Esophagus (tissue), 2 donors: ENCODE data around the gene ARHGAP30. TPM values are rescaled to one million over a fixed set of nuclear protein-coding genes. Genes with fewer than 3 reads are reported as not detected.

ENCODE experiments used
- H3K27ac ChIP-seq, 2 donors: one replicate each; pipeline ENCODE4 v1.5.1; 2013; ENCODE audit warnings: low read depth in 2 of 2, mild to moderate bottlenecking in 2 of 2, inconsistent platforms in 1 of 2, low read length in 1 of 2, moderate library complexity in 1 of 2
- H3K27me3 ChIP-seq, 2 donors: one replicate each; pipeline ENCODE4 v1.6.1; 2013; ENCODE audit warnings: low read length in 2 of 2, control low read depth in 1 of 2, mild to moderate bottlenecking in 1 of 2; ENCODE audit not compliant: insufficient read depth in 2 of 2, control insufficient read depth in 1 of 2
- H3K36me3 ChIP-seq, 2 donors: one replicate each; pipeline ENCODE4 v1.6.1; 2013; ENCODE audit warnings: low read length in 1 of 2; ENCODE audit not compliant: control insufficient read depth in 2 of 2, insufficient read depth in 2 of 2
- H3K4me1 ChIP-seq, 2 donors: one replicate each; pipeline ENCODE4 v1.6.1; 2013; ENCODE audit warnings: low read length in 1 of 2; ENCODE audit not compliant: control insufficient read depth in 2 of 2, insufficient read depth in 2 of 2
- H3K4me3 ChIP-seq, 2 donors: one replicate each; pipeline ENCODE4 v1.5.1; 2013; ENCODE audit warnings: low read length in 2 of 2, mild to moderate bottlenecking in 2 of 2, low read depth in 1 of 2, moderate library complexity in 1 of 2
- H3K9me3 ChIP-seq, 2 donors: one replicate each; pipeline ENCODE4 v1.6.1; 2013; ENCODE audit warnings: mild to moderate bottlenecking in 2 of 2, low read depth in 1 of 2, low read length in 1 of 2, moderate library complexity in 1 of 2; ENCODE audit not compliant: control insufficient read depth in 2 of 2, insufficient read depth in 1 of 2
- WGBS, 2 donors: extraction: QIAGEN DNeasy Blood & Tissue Kit; methylation state at CpG; one replicate each; pipeline ENCODE4 v1.1.7; 2013; 5-methylcytosine and 5-hydroxymethylcytosine counted together
- polyA plus RNA-seq, 2 donors: library from polyadenylated mRNA; stranded (reverse); fragments of 200-250 nt; gene quantifications; one replicate each; pipeline ENCODE4 v1.2.3, GENCODE V29; 2013
- donor health status: healthy with polysubstance abuse.
- donor health status: Bipolar disorder and iron deficiency.

ARHGAP30 gene
- polyA plus RNA-seq, 2 donors: 7.9 to 9.5 TPM

DNA sequence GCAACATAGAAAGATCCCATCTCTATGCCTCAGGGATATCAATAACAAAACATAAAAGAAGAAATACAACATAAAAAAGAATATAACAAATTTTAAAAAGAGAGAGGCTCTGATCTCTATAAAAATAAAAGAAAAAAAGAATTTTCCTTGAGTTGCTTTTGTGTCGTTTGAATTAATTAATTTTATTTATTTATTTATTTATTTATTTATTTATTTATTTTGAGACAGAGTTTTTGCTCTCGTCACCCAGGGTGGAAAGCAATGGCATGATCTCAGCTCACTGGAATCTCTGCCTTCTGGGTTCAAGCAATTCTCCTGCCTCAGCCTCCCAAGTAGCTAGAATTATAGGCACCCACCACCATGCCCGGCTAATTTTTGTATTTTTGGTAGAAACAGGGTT, 57.3 kb downstream of the ARHGAP30 start:
- peaks cover 0 to 2% of the 10 kb centered on the region in 2 donors for H3K36me3 ChIP-seq

DNA sequence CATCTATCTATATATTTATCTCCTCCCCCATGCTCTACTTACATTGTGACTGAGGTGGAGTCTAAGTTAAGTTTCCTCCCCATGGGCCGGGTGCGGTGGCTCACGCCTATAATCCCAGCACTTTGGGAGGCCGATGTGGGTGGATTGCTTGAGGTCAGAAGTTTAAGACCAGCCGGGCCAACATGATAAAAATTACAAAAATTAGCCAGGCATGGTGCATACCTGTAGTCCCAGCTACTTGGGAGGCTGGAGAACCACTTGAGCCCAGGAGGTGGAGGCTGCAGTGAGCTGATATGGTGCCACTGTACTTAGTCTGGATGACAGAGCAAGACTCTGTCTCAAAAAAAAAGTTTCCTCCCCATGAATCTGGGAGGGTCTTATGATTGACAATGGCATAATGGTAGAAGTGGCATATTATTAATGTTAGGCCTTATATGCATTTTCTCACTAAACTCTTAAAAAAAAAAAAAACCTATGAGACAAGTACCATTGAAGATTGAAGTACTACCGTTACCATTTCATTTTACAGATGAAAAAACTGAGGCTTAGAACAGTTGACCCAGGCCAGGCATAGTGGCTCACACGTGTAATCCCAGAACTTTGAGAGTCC, 60.0 kb downstream of the ARHGAP30 start:
- Histone ChIP-seq H3K27ac (no peak overlapping the region), H3K4me3 (no peak overlapping the region), H3K27me3 (no peaks in the 10 kb centered on the region), H3K4me1 (peaks cover 0 to 5% of the 10 kb centered on the region in 2 donors), H3K36me3 (peaks cover 0 to 2% of the 10 kb centered on the region in 2 donors), H3K9me3 (no peaks in the 10 kb centered on the region)
- 71 to 80% methylated on average over 7 of the region's 7 CpGs for WGBS, 2 donors

More for the DNA sequence above, 57.3 kb downstream of the ARHGAP30 start:
- Histone ChIP-seq H3K27me3 (no peaks in the 10 kb centered on the region), H3K4me3 (no peak overlapping the region), H3K9me3 (no peaks in the 10 kb centered on the region), H3K27ac (peak overlapping the region in 1 of 2 donors; percentile 20), H3K4me1 (peaks cover 0 to 5% of the 10 kb centered on the region in 2 donors)
- WGBS, 2 donors: 88 to 89% methylated on average over 3 of the region's 3 CpGs

DNA sequence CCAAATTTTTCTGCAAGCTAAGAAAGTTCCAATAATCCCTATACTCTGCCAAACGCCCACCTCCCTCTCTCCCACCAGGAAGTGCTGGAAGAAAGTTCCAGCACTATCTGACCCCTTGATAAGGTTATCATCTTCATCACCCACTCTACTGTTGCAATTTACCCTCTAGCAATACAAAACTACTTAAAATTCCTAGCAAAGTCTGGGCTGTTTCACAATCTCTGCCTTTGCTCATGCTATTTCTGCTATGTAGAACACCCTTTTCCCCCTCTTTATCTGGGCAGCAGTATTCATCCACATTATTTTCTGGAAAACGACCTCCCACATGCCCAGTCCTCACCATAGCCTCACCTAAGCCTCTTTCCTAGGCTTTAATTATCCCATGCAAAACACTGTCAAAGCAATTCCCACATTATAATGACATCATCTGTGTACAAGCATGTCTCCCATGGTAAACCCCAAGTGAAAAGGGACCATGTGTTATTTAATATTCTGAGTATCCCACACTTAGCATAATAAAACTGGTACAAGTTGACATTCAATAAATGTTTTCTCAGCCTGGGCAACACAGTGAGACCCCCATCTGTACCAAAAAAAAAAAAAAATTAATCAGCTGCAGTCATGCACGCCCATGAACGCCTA, 60.7 kb downstream of the ARHGAP30 start:
- WGBS, 2 donors: 70 to 71% methylated on average over 4 of the region's 4 CpGs
- H3K9me3 ChIP-seq: no peaks in the 10 kb centered on the region
- peaks cover 0 to 2% of the 10 kb centered on the region in 2 donors for H3K36me3 ChIP-seq
- no peak overlapping the region for H3K27ac ChIP-seq
- peaks cover 0 to 5% of the 10 kb centered on the region in 2 donors for H3K4me1 ChIP-seq
- H3K4me3 ChIP-seq: no peak overlapping the region
- no peaks in the 10 kb centered on the region for H3K27me3 ChIP-seq

DNA sequence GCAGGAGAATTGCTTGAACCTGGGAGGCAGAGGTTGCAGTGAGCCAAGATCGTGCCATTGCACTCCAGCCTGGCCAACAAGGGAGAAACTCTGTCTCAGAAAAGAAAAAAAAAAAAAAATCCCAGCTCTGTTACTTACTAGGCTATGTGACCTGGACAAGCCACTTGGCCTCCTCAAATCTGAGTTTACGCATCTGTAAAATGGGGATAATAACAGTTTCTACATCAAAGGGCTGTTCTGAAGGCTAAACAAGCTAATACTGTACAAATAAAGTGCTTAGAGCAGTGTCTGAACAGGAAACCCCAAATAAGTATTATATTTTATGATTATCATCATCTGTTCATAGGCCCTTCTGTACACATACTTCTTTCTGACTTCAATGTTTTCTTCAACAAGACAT, 62.3 kb downstream of the ARHGAP30 start:
- Histone ChIP-seq H3K9me3 (no peaks in the 10 kb centered on the region), H3K4me1 (no peaks in the 10 kb centered on the region), H3K27ac (no peak overlapping the region), H3K27me3 (no peaks in the 10 kb centered on the region), H3K36me3 (peaks cover 0 to 2% of the 10 kb centered on the region in 2 donors), H3K4me3 (no peak overlapping the region)
- 89 to 95% methylated on average over 2 of the region's 2 CpGs for WGBS, 2 donors

DNA sequence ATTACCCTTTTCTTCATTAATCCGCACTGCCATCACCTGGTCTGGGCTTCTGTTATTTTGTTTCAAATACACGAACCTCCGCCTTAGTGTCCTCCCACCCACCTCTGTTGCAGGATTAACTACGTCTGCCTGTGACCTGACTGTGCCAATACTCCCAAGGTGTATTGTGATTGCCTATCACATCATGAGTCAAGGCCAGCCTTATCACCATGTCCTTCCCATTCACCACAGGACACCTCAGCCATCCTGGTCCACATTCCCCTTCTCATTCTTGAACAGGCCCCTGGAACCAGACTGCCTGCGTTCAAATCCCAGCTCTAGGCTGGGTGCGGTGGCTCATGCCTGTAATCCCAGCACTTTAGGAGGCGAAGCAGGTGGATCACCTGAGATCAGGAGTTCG, 63.1 kb downstream of the ARHGAP30 start:
- H3K36me3 ChIP-seq: peaks cover 0 to 3% of the 10 kb centered on the region in 2 donors
- no peaks in the 10 kb centered on the region for H3K4me1 ChIP-seq
- no peak overlapping the region for H3K27ac ChIP-seq
- H3K27me3 ChIP-seq: no peaks in the 10 kb centered on the region
- no peaks in the 10 kb centered on the region for H3K9me3 ChIP-seq
- WGBS, 2 donors: 86 to 87% methylated on average over 8 of the region's 8 CpGs
- H3K4me3 ChIP-seq: no peak overlapping the region

DNA sequence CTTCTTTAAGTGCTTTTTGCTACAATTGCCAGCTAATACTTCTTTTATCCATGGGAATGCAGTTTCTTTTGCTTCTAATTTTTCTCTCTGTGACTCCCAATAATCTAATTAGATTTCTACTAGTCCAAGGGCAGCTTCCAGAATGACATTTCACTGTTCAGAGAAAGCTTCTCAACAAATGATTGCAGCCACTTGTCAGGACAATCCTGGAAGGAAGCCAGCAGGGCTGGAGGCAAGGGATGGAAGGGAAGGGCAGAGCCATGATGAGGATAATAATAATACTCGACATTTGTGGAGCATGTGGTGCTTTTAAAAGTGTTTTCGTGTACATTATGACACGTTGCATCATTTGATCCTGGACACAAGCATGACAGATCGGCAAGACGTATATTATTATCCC, 68.2 kb downstream of the ARHGAP30 start:
- WGBS, 2 donors: 43 to 55% methylated on average over 5 of the region's 5 CpGs
- Histone ChIP-seq H3K4me1 (no peaks in the 10 kb centered on the region), H3K36me3 (peaks cover 8 to 35% of the 10 kb centered on the region in 2 donors), H3K27ac (no peak overlapping the region), H3K4me3 (no peak overlapping the region), H3K9me3 (no peaks in the 10 kb centered on the region), H3K27me3 (no peaks in the 10 kb centered on the region)

DNA sequence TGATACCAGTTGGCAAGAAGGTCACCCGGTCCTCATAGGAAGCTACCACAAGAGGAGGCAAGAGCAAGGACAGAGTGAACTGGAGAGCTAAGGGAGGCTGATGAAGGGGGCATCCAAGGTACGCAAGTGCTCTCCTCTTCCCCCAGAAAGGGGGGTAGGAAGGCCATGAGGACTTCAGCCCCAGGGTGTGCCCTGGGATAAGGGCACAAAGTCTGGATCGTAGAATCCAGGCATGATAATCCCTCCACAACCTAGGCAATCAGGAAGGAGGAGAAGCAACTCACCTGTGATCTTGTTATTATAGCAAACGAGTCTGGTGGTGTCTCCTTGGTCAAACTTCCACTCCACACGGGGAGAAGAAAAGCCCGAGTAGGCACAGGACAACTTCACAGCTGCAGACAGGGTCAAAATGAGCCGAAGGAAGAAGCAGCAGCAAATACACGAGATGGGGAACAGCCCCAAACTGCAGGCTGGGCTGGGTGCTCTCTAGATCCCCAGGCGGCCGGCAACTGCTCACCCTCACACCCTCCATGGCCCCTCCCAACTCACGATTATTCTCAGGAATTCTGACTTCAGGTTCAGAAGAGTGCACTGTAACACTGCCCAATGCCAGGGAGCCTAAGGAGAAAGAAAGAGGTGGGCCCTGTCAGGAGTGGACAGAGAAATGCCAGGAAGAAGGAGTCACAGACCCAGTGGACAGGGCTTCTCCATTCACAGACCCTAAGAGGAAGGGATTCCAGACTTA, 68.8 kb downstream of the ARHGAP30 start:
- Histone ChIP-seq H3K27ac (no peak overlapping the region), H3K36me3 (peaks cover 8 to 35% of the 10 kb centered on the region in 2 donors)
- WGBS, 2 donors: 76 to 79% methylated on average over 11 of the region's 11 CpGs

DNA sequence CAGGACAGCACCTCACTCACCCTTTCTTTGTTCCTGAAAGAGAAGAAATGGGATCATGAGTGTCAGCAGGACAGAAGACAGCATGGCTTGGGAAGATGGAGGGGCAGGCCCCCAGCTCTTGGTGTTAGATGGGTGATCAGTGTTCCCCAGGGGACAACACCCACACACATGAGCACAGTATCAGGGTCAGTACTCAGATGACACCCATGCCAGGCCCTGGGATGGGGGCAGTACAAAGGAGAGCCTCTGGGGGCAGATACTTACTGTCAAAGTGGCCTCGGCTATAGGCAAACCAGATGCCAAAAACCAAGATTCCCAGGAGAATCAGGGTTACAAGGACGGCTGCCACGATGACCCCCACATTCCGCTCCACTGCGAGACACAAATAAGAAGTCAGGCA, 70.3 kb downstream of the ARHGAP30 start:
- H3K27me3 ChIP-seq: no peaks in the 10 kb centered on the region
- H3K4me1 ChIP-seq: no peaks in the 10 kb centered on the region
- H3K36me3 ChIP-seq: peaks cover 8 to 35% of the 10 kb centered on the region in 2 donors
- no peak overlapping the region for H3K4me3 ChIP-seq
- H3K9me3 ChIP-seq: no peaks in the 10 kb centered on the region
- H3K27ac ChIP-seq: no peak overlapping the region
- 88 to 94% methylated on average over 5 of the region's 5 CpGs for WGBS, 2 donors

More for the DNA sequence above, 68.8 kb downstream of the ARHGAP30 start:
- Histone ChIP-seq H3K27me3 (no peaks in the 10 kb centered on the region), H3K4me1 (no peaks in the 10 kb centered on the region), H3K9me3 (no peaks in the 10 kb centered on the region), H3K4me3 (no peak overlapping the region)

DNA sequence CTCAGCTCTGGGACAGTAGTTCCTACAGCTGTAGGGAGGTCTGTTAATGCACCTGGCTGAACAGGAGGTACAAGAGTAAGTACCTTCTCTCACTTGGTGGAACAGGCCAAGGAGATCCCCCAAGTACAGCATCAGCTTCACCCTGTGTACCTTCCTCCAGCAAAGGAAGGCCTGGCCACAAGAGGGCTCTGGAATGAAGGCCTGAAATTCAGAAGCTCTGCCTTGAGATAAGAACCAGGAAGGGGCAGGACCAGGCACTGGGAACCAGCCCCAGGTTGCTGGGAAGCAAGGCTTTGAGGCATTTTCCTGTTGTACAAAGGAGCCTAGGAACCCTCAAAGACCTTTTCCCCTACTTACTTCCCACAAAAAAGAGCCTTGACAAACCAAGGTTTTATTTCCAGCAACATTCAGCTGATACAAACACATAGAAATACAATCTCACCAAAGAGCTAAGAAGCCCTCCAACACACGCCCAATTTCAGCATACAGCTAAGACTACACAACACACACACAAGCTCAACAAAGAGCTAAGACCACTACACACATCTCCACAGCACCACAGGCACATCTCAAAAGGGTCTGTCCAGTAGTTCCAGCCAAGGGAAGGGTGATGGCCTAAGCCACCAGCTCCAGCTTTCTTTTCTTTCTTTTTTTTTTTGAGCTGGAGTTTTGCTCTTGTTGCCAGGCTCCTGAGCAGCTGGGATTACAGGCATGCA, 72.2 kb downstream of the ARHGAP30 start:
- 74 to 84% methylated on average over 1 of the region's 1 CpG for WGBS, 2 donors
- Histone ChIP-seq H3K9me3 (no peaks in the 10 kb centered on the region), H3K4me3 (no peak overlapping the region), H3K27me3 (no peaks in the 10 kb centered on the region), H3K4me1 (no peaks in the 10 kb centered on the region), H3K27ac (peak overlapping the region; percentile 50 to 80), H3K36me3 (peaks cover 8 to 35% of the 10 kb centered on the region in 2 donors)
